Retinal pigment epithelial cell (primary cell): Measurements from ENCODE around the gene MGLL.

Source experiments
- DNase-seq: peaks from one replicate; pipeline ENCODE4 v3.0.0-alpha.2; 2010; ENCODE audit warnings: low read depth
- H3K4me3 ChIP-seq: 2 replicates; pipeline ENCODE4 v1.5.1; 2011; ENCODE audit warnings: mild to moderate bottlenecking, low read length, control low read depth, moderate library complexity
- TF ChIP-seq, protein P1 (sequence below): conservative IDR thresholded peaks from 2 replicates; pipeline ENCODE4 v1.5.1; 2011; ENCODE audit warnings: low read depth, low read length, control low read depth, inconsistent platforms

The MGLL gene

DNA sequence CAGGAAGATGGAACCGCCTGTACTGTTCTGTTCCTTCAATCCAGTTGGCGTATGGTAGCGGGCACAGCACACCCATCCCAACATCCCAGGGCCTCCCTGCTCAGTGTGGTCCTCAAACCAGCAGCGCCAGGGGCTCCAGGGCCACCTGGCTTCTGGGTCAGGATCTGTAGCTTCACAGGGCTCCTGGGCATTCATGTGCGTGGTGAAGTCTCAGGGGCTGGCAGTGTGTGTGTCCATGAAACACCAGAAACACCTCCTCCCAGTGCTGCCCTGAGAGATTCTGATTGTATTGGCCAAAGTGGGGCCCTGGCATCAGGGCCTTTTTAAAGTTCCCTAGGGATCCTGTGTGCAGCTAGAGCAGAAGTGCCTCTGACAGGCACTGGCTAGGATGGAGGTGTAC lies 107.4 kb downstream of the MGLL start:
- TF ChIP-seq, protein P1, sequence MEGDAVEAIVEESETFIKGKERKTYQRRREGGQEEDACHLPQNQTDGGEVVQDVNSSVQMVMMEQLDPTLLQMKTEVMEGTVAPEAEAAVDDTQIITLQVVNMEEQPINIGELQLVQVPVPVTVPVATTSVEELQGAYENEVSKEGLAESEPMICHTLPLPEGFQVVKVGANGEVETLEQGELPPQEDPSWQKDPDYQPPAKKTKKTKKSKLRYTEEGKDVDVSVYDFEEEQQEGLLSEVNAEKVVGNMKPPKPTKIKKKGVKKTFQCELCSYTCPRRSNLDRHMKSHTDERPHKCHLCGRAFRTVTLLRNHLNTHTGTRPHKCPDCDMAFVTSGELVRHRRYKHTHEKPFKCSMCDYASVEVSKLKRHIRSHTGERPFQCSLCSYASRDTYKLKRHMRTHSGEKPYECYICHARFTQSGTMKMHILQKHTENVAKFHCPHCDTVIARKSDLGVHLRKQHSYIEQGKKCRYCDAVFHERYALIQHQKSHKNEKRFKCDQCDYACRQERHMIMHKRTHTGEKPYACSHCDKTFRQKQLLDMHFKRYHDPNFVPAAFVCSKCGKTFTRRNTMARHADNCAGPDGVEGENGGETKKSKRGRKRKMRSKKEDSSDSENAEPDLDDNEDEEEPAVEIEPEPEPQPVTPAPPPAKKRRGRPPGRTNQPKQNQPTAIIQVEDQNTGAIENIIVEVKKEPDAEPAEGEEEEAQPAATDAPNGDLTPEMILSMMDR, result no peak
- H3K4me3 ChIP-seq, result no peak overlapping the region
- no peak for DNase-seq

GRCh38 chr3:127714125-127714571 lies 108.2 kb downstream of the MGLL start:
- DNase-seq, result no peak
- TF ChIP-seq, protein P1, result no peak
- no peak overlapping the region for H3K4me3 ChIP-seq

- no peak for DNase-seq
- H3K4me3 ChIP-seq, result no peak overlapping the region
- TF ChIP-seq, protein P1, result no peak
Measured at GRCh38 chr3:127712881-127713771, 109.2 kb downstream of the MGLL start.

GRCh38 chr3:127712461-127712860 lies 109.9 kb downstream of the MGLL start:
- no peak for DNase-seq
- H3K4me3 ChIP-seq, result no peak overlapping the region
- TF ChIP-seq, protein P1, result no peak

GRCh38 chr3:127711896-127712295 lies 110.4 kb downstream of the MGLL start:
- H3K4me3 ChIP-seq, result no peak overlapping the region
- TF ChIP-seq, protein P1, result no peak
- no peak for DNase-seq

DNA sequence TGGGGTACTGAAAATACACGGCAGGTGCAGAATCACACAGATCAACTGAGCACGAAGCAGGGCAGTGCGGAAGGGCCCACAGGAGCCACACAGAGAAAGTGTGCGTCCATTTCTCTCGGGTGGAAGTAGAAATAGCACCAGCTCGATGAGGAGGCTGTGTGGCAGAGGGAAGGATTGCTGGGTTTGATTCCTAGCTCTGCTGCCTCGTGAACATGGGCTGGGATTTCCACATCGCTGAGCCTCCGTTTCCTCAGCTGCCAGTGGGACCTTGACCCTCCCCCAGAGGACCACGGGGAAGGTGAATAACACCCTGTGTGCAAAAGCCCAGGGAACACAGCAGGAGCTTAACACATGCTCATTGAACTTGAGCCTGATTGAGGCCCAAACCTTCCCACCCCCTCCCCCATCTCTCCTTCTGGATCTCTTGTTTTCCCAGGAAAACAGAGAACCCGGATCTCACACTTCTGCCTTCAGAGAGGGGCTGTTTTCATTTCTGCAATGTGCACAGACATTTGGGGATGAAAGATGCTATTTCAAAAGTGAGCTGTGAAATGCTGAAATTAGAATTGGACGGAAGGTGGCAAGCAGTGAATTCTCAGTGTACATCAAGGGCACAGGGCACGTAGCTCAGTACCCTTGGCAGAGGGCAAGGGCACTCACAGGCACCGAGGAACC lies 111.2 kb downstream of the MGLL start:
- no peak for DNase-seq
- no peak overlapping the region for H3K4me3 ChIP-seq
- TF ChIP-seq, protein P1, result no peak
